ENCODE results near the gene NKX2-4.

NKX2-4 gene

DNA sequence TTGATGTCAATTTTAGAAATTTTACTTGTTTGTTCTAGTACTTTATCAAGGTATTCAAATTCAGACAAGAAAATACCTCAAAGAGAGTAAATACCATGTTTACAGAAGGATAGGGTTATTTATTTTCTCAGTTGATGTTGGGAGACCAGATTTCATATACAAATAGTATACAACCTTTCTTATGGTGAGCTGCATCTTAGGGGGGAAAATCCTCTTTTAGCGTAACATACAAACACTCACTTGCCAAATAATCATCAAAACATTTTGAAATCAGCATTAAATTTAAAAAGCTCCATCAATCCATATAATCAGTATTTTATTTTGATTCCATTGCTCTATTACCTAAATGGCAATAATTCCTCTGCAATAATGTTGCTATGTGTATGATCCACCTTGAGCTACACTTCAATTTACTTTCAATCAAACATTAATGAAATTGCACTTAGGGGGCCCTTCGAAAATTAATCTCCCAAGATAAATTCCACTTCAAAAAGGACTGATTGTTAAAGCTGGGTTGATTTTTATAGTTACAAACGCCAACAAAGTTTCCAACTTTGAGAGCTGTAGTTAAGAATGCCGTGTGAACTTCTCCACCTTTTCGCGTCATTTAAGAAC lies 2.2 kb downstream of the NKX2-4 start:
- H3K36me3 ChIP-seq, result peaks cover 9% of the 10 kb centered on the region
- H3K27ac ChIP-seq, result no peak overlapping the region
- peaks cover 100% of the 10 kb centered on the region for H3K27me3 ChIP-seq
- H3K4me3 ChIP-seq (ENCODE audit: low read depth in 1 of 2, low read length in 1 of 2), result peak overlapping the region in 1 of 2 experiments; percentile 8
- H3K4me1 ChIP-seq (ENCODE audit: control insufficient read depth in 1 of 2, insufficient read depth in 1 of 2, low read depth in 1 of 2, low read length in 1 of 2), result peaks cover 21 to 34% of the 10 kb centered on the region in 2 experiments
- no peaks in the 10 kb centered on the region for H3K9me3 ChIP-seq
- TF ChIP-seq, protein P1, sequence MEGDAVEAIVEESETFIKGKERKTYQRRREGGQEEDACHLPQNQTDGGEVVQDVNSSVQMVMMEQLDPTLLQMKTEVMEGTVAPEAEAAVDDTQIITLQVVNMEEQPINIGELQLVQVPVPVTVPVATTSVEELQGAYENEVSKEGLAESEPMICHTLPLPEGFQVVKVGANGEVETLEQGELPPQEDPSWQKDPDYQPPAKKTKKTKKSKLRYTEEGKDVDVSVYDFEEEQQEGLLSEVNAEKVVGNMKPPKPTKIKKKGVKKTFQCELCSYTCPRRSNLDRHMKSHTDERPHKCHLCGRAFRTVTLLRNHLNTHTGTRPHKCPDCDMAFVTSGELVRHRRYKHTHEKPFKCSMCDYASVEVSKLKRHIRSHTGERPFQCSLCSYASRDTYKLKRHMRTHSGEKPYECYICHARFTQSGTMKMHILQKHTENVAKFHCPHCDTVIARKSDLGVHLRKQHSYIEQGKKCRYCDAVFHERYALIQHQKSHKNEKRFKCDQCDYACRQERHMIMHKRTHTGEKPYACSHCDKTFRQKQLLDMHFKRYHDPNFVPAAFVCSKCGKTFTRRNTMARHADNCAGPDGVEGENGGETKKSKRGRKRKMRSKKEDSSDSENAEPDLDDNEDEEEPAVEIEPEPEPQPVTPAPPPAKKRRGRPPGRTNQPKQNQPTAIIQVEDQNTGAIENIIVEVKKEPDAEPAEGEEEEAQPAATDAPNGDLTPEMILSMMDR (IDR thresholded peaks at IDR 0.05), result no peak

DNA sequence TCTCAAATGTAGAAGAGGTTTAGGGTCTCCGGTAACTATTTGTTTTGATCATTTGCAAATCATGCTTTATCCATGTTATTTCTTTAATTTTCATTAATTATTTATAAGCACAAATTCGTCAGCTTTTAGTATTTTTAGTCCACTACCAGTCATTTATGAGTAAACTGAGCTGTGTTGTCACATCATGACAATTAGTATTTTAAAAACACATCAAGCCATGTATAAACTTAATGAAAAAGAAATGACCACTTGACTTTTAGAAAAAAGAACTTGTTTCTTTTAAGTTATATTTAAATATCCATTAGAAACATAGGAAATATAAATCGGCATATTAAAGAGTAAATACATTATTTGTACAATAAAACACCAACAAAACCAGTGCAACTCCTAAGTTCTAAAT lies 2.8 kb downstream of the NKX2-4 start:
- Histone ChIP-seq H3K4me1 (ENCODE audit: control insufficient read depth in 1 of 2, insufficient read depth in 1 of 2, low read depth in 1 of 2, low read length in 1 of 2) (peaks cover 21 to 34% of the 10 kb centered on the region in 2 experiments), H3K4me3 (ENCODE audit: low read depth in 1 of 2, low read length in 1 of 2) (no peak overlapping the region), H3K36me3 (peaks cover 15% of the 10 kb centered on the region), H3K27me3 (peaks cover 97% of the 10 kb centered on the region), H3K27ac (no peak overlapping the region), H3K9me3 (no peaks in the 10 kb centered on the region)
- TF ChIP-seq, protein P1 (IDR thresholded peaks at IDR 0.05), result no peak

DNA sequence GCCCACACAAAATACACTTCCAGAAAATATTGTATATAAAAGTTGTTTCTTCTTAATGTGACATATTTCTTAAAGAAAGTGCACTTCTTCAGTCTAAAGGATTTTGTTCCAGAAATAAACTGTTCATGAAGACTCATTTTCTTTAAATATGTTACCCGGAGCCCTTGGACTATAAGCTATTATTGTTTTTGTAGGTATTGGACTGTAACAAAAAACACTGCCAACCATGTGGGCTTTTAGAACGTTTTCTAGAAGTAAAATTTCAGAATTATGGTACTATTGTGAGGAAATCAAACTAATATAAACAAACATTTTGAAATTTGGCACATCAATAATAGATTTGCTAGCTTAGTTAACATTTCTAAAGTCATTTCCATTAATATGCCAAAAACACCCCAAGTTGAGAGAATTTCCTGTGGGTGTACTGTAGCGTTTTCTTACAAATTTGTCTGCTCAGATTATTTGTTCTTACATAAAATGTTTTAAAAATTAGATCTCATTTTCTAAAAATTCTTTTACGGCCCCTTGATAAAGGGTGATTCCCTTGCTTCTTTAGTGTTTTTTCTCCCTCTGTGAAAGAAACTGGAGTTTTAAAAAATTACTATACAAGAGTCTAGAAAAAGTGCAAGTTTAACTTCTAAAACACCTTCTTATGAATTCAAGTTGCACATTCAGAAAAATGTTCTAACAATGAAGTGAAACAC lies 3.4 kb downstream of the NKX2-4 start:
- Histone ChIP-seq H3K9me3 (no peaks in the 10 kb centered on the region), H3K36me3 (peaks cover 20% of the 10 kb centered on the region)

DNA sequence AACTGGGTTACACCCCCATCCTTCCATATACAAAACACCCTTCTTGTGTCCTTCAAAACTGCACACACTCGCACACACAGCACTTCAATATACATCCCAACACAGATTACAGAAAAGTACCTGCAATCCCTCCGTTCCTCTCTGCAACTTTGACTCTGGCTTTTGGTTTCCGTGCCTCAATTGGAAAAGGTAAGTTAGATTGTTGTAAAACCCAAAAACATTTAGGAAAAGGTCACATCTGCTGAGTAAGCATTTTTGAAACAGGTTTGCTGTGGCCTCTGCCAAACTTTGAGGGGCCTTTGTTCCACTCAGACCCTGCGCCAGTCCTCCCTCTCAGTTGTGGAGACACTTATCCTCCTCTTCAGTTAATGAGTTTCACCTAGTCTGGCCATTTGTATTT lies 4.2 kb downstream of the NKX2-4 start:
- H3K9me3 ChIP-seq, result no peaks in the 10 kb centered on the region
- TF ChIP-seq, protein P1 (IDR thresholded peaks at IDR 0.05), result no peak
- H3K4me3 ChIP-seq (ENCODE audit: low read depth in 1 of 2, low read length in 1 of 2), result no peak overlapping the region
- H3K4me1 ChIP-seq (ENCODE audit: control insufficient read depth in 1 of 2, insufficient read depth in 1 of 2, low read depth in 1 of 2, low read length in 1 of 2), result peaks cover 21 to 34% of the 10 kb centered on the region in 2 experiments
- H3K36me3 ChIP-seq, result peaks cover 26% of the 10 kb centered on the region
- H3K27ac ChIP-seq, result no peak overlapping the region
- peaks cover 83% of the 10 kb centered on the region for H3K27me3 ChIP-seq

More for the DNA sequence above, 3.4 kb downstream of the NKX2-4 start:
- TF ChIP-seq, protein P1 (IDR thresholded peaks at IDR 0.05), result no peak
- Histone ChIP-seq H3K27ac (no peak overlapping the region), H3K4me3 (ENCODE audit: low read depth in 1 of 2, low read length in 1 of 2) (no peak overlapping the region), H3K4me1 (ENCODE audit: control insufficient read depth in 1 of 2, insufficient read depth in 1 of 2, low read depth in 1 of 2, low read length in 1 of 2) (peaks cover 21 to 34% of the 10 kb centered on the region in 2 experiments), H3K27me3 (peaks cover 91% of the 10 kb centered on the region)

DNA sequence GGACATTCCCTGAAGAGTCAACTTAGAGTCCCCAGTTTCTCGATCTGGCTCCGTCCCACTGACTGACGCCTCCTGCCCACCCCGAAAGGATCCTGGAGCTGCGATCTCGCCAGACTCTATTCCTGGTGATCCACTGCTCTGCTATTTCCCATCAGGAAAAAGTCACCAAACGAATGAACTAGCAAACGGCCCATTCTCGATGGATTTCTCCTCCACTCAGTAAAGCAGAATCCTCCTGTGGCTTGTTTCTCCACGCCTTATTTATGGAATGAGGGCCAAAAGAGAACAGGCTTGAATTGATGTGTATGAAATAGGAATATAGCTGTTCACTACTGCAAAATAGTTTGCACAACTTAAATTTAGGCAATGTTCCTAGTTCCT lies 5.4 kb downstream of the NKX2-4 start:
- Histone ChIP-seq H3K4me1 (ENCODE audit: control insufficient read depth in 1 of 2, insufficient read depth in 1 of 2, low read depth in 1 of 2, low read length in 1 of 2) (peaks cover 17 to 29% of the 10 kb centered on the region in 2 experiments), H3K9me3 (no peaks in the 10 kb centered on the region), H3K27me3 (peaks cover 71% of the 10 kb centered on the region), H3K36me3 (peaks cover 38% of the 10 kb centered on the region), H3K4me3 (ENCODE audit: low read depth in 1 of 2, low read length in 1 of 2) (no peak overlapping the region), H3K27ac (no peak overlapping the region)
- TF ChIP-seq, protein P1 (IDR thresholded peaks at IDR 0.05), result no peak
